Activated B cell treated with CpG ODN at 0.5 μM for 24 hours (primary cell): ENCODE data around the gene DYRK1A. TPM values are rescaled to one million over a fixed set of nuclear protein-coding genes. Genes with fewer than 3 reads are reported as not detected.
A peak's percentile ranks its signal among the peaks of the same experiment; 100 is the strongest.

Source experiments
- ATAC-seq: fragments of 200-7000 bp; cut with Tn5 transposase; one replicate; pipeline ENCODE4 v1.10.0; 2021; ENCODE audit warnings: low read depth, mild to moderate bottlenecking, moderate library complexity
- CTCF ChIA-PET: fragments of 350-600 bp; sonication (Branson Sonifier 250); formaldehyde crosslinking; loops from one replicate; lab custom pipeline; 2021; ENCODE audit warnings: antibody characterized with exemption; lab: Charles Lee
- POLR2A ChIA-PET: fragments of 350-600 bp; sonication (Branson Sonifier 250); formaldehyde crosslinking; loops from one replicate; lab custom pipeline; 2021; ENCODE audit warnings: antibody characterized with exemption; lab: Charles Lee
- DNase-seq: peaks from one replicate; pipeline ENCODE4 v3.0.0; 2022
- H3K27ac Mint-ChIP-seq: one replicate; pipeline ENCODE4 v1.8.0; 2020; ENCODE audit warnings: mixed read lengths
- H3K27me3 Mint-ChIP-seq: one replicate; pipeline ENCODE4 v1.8.0; 2021; ENCODE audit warnings: mixed read lengths
- H3K36me3 Mint-ChIP-seq: one replicate; pipeline ENCODE4 v1.8.0; 2021; ENCODE audit warnings: low read depth, mixed read lengths
- H3K4me1 Mint-ChIP-seq: one replicate; pipeline ENCODE4 v1.8.0; 2021; ENCODE audit warnings: mixed read lengths
- H3K4me3 Mint-ChIP-seq: one replicate; pipeline ENCODE4 v1.8.0; 2020; ENCODE audit warnings: mild to moderate bottlenecking, mixed read lengths
- H3K9me3 Mint-ChIP-seq: one replicate; pipeline ENCODE4 v1.8.0; 2020; ENCODE audit warnings: mixed read lengths
- intact Hi-C: fragments of 100-400 bp; cut with micrococcal nuclease; formaldehyde crosslinking; loops from one replicate; pipeline ENCODE4 v1.15.1; 2024
- total RNA-seq: library from RNA; stranded (reverse); gene quantifications from 2 replicates; pipeline ENCODE4 v1.2.3, GENCODE V29; 2022
- TF ChIP-seq, protein P1 (sequence below): fragments of 200-600 bp; IDR thresholded peaks from one replicate; pipeline ENCODE4 v1.8.0; 2022; ENCODE audit warnings: antibody characterized with exemption, mild to moderate bottlenecking

The DYRK1A gene
- total RNA-seq, 1 donor from 2014 or later: 99.9 TPM

DNA sequence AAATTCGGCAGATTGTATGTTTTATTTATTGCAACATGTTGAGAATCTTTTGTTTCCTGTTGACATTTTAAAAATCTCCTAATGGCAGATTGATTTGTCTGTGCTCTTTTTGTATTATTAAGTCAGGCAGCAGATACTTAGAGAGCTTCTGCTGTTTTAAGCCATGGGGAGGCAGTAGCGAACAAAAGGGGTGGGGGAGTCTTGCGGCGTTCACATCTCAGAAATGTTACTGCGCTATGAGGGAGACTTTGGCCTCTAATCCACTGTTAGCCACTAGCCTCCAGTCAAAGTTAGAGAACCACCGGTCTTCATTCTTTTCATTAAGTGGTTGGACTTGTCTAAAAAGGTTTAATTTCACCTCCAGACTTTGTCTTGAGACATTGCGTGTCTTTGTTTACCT lies 93.6 kb downstream of the DYRK1A start:
- DNase-seq (no peak), ATAC-seq (no peak)
- ChIA-PET POLR2A (no interaction called here), CTCF (no interaction called here)
- H3K9me3 Mint-ChIP-seq: no peaks in the 10 kb centered on the region
- H3K27ac Mint-ChIP-seq: no peak overlapping the region
- intact Hi-C loops: loop anchor here (2.0 to 5.0 kb wide), 2 partner anchors 33 to 89 kb away; no protein-coding TSS in a partner anchor
- TF ChIP-seq, protein P1, sequence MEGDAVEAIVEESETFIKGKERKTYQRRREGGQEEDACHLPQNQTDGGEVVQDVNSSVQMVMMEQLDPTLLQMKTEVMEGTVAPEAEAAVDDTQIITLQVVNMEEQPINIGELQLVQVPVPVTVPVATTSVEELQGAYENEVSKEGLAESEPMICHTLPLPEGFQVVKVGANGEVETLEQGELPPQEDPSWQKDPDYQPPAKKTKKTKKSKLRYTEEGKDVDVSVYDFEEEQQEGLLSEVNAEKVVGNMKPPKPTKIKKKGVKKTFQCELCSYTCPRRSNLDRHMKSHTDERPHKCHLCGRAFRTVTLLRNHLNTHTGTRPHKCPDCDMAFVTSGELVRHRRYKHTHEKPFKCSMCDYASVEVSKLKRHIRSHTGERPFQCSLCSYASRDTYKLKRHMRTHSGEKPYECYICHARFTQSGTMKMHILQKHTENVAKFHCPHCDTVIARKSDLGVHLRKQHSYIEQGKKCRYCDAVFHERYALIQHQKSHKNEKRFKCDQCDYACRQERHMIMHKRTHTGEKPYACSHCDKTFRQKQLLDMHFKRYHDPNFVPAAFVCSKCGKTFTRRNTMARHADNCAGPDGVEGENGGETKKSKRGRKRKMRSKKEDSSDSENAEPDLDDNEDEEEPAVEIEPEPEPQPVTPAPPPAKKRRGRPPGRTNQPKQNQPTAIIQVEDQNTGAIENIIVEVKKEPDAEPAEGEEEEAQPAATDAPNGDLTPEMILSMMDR: no peak
- no peaks in the 10 kb centered on the region for H3K27me3 Mint-ChIP-seq
- no peak overlapping the region for H3K4me3 Mint-ChIP-seq
- H3K4me1 Mint-ChIP-seq: peaks cover 87% of the 10 kb centered on the region
- peaks cover 25% of the 10 kb centered on the region for H3K36me3 Mint-ChIP-seq

DNA sequence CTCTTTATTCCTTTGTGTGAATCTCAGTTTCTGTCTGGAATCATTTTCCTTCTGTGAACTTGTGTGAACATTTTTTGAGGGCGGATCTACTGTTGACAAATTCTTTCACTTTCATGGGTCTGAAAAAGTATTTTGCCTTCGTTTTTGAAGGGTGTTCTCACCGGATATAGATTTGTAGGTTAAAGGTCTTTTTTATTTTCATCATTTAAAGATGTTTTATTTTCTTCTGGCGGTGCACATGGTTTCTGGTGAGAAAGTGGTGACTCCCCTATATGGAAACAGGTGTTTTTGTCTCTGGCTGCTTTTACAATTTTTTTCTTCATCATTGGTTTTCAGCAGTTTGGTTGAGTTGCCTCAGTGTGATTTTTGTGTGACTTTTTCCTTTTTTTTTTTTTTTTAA lies 94.9 kb downstream of the DYRK1A start:
- CTCF ChIA-PET: no interaction called here
- Mint-ChIP-seq H3K9me3 (no peaks in the 10 kb centered on the region), H3K27me3 (no peaks in the 10 kb centered on the region), H3K4me3 (peak overlapping the region; percentile 21), H3K27ac (peak overlapping the region; percentile 79), H3K36me3 (peaks cover 20% of the 10 kb centered on the region), H3K4me1 (peaks cover 89% of the 10 kb centered on the region)
- no peak for ATAC-seq
- intact Hi-C loops: loop anchor here (2.0 to 5.0 kb wide), 2 partner anchors 34 to 91 kb away; no protein-coding TSS in a partner anchor
- TF ChIP-seq, protein P1: no peak
- POLR2A ChIA-PET: no interaction called here
- DNase-seq: no peak

DNA sequence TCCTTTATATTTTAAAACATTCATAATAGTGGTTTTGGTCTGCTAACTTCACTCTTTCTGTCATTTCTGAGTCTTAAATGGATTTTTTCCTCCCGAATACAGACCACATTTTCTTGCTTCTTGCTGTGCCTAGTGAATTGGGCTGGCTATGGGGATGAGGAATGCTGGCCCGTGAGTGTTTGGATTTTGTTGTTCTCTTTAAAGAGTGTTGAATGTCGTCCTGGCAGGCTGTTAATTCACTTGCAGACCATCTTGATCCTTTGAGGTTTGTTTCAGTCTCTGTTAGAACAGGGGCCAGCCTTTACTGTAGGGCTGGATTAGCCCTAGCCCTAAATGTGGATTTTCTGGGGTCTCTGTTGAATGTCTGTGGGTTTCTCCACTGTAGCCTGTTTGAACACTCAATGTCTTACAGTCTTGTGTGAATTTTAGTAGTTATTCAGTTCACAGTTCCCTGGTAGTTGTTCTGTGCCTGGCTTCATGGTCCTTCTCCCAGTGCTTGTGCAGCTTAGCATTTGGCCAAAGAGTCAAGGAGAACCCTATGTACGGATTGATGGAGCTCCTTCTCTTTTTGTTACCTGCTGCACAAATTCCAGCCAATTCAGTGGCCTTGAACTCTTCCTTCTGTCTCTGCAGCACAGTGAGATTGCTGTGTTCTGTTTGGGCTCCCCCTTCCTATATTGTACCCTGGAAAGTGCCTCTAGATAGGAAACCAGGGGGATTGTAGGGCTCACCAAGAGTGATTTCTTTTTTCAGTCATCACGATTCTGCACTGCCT lies 95.7 kb downstream of the DYRK1A start:
- intact Hi-C loops: loop anchor here (2.0 to 5.0 kb wide), 2 partner anchors 35 to 195 kb away; partner anchors contain the start of gene VPS26C
- H3K27me3 Mint-ChIP-seq: no peaks in the 10 kb centered on the region
- H3K36me3 Mint-ChIP-seq: peaks cover 19% of the 10 kb centered on the region
- no peak overlapping the region for H3K4me3 Mint-ChIP-seq
- ChIA-PET CTCF (interaction anchor here (0.8 to 4.0 kb wide), 5 partner anchors 11 to 71 kb away, joined by 3 to 10 read pairs (median 4); no protein-coding TSS in a partner anchor), POLR2A (no interaction called here)
- TF ChIP-seq, protein P1: no peak
- no peaks in the 10 kb centered on the region for H3K9me3 Mint-ChIP-seq
- ATAC-seq (no peak), DNase-seq (no peak)
- H3K4me1 Mint-ChIP-seq: peaks cover 91% of the 10 kb centered on the region
- peak overlapping the region; percentile 1 for H3K27ac Mint-ChIP-seq

DNA sequence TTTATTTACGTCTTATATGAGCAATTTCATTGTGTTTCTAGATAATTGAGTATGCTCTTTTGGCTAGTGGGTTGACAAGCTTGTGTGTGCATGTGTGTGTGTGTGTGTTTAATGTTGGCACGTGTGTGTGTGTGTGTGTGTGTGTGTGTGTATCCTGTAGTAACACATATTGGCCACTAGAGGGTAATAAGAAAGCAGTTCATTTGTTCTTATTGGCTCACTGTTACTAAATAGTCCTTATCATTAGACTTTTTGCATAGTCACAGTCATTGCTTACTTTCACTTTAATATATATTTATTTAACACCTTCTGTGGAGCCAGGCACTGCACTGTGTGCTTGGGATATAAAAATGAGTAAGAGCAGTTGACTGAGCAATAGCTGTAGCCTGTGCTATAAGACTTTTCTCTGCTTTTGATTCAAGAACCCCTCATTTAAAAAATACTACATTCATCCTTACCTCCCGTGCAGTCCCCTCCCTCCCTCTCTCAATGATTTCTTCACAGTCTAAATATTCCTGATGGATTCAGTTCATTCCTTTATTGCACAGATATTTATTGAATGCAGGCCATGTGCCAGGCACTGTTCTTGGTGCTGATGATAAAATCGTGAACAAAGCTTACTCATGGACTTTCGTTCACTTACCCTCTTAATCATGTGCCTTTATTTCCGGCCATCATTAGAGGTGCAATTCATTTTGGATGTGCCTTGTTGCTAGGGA lies 96.7 kb downstream of the DYRK1A start:
- Mint-ChIP-seq H3K27me3 (no peaks in the 10 kb centered on the region), H3K36me3 (peaks cover 20% of the 10 kb centered on the region), H3K9me3 (no peaks in the 10 kb centered on the region), H3K4me1 (peaks cover 92% of the 10 kb centered on the region), H3K27ac (peak overlapping the region; percentile 73), H3K4me3 (peak overlapping the region; percentile 1)
- DNase-seq (no peak), ATAC-seq (peak; percentile 76)
- TF ChIP-seq, protein P1: no peak
- intact Hi-C loops: loop anchor here (2.0 to 5.0 kb wide), 2 partner anchors 36 to 196 kb away; partner anchors contain the start of gene VPS26C
- CTCF ChIA-PET: interaction anchor here (0.7 to 4.0 kb wide), 10 partner anchors 12 to 94 kb away, joined by 3 to 10 read pairs (median 3); no protein-coding TSS in a partner anchor
- POLR2A ChIA-PET: no interaction called here

DNA sequence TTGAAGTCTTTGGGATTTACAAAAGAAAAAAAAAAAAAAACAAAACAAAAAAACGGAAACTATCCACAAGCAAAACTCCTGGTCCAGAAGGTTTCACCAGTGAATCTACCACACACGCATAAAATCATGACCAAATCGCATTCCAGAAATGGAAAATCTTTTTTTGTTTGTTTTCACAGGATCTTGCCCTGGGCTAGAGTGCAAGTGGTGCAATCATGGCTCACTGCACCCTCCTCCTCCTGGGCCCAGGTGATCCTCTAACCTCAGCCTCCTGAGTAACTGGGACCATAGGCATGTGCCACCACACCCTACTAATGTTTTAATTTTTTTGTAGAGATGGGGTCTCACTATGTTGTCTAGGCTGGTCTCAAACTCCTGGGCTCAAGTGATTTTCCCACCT lies 100.5 kb downstream of the DYRK1A start:
- POLR2A ChIA-PET: no interaction called here
- Mint-ChIP-seq H3K27me3 (no peaks in the 10 kb centered on the region), H3K4me3 (no peak overlapping the region)

More for the DNA sequence above, 100.5 kb downstream of the DYRK1A start:
- Mint-ChIP-seq H3K4me1 (peaks cover 92% of the 10 kb centered on the region), H3K9me3 (peaks cover 2% of the 10 kb centered on the region), H3K27ac (no peak overlapping the region), H3K36me3 (peaks cover 33% of the 10 kb centered on the region)
- TF ChIP-seq, protein P1: no peak
- ATAC-seq (no peak), DNase-seq (no peak)
- intact Hi-C loops: no loop called here
- CTCF ChIA-PET: no interaction called here
